Measurements from ENCODE around the gene ENTPD3.

Gene ENTPD3, protein sequence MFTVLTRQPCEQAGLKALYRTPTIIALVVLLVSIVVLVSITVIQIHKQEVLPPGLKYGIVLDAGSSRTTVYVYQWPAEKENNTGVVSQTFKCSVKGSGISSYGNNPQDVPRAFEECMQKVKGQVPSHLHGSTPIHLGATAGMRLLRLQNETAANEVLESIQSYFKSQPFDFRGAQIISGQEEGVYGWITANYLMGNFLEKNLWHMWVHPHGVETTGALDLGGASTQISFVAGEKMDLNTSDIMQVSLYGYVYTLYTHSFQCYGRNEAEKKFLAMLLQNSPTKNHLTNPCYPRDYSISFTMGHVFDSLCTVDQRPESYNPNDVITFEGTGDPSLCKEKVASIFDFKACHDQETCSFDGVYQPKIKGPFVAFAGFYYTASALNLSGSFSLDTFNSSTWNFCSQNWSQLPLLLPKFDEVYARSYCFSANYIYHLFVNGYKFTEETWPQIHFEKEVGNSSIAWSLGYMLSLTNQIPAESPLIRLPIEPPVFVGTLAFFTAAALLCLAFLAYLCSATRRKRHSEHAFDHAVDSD

DNA sequence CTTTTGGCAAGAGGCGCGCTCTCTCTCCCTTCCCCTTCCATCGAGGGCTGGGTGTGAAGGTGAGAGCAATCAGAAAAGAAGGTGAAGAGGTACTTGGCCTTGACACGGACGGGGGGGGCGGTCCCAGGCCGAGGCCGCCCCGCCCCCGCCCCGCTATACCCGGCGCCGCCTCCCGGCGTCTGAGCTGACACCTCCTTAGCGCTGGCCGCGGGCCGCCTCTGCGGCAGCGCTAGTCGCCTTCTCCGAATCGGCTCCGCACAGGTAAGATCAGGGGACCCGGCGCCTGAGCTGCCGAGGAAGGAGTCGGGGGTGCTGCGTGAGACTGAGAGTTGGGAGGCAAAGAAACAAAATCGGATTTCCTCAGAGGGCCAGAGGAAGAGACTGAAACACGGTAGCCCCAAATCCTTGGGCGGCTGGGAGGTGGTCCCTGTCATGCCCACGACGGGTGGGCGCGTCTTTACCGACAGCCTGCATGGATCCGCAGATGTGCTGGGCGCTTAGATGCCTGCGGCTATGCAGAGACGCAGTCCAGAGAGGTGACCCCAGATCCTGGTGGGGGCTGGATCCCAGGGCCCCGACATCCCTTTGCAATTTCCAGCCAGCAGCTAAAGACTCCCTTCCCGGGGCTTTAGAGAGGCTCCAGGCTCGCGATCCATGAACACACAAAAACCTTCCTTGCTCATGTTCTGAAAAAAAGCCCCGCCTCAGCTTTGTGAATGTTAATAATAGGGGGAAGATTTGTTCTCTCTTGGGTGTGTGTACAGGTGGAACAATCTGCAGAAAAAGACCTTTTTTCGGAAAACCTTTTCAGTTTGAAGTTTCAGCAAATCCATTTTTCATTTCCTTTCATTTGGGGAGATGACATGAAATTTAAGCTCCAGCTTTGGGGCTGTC, at the start of gene ENTPD3:
Gene ENTPD3 (plus strand): TSS at position 184 of the 894 bp plus-strand sequence. CDS start 874 bp downstream, outside the sequence.
- DNase-seq (ENCODE audit: extremely low spot score): no peak
- ChIA-PET POLR2A (no interaction called here), CTCF (no interaction called here)

DNA sequence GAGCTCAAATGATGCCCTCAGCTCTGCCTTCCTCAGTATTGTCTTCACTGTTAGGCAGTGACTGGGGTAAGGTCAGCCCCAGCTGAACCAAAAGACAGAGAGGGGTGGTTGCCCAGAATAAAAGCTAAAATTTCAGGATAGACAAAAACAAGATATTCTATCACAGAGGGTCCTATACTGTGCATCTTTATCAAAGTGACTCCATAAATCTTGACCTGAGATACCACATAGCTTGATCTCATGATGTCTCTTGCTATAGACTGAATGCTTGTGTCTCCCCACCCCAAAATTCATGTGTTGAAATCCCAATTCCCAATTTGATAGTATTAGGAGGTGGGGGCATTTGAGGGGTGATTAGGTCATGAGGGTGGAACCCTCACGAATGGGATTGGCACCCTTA, 47.1 kb upstream of the ENTPD3 start:
- no peak for DNase-seq (ENCODE audit: extremely low spot score)
- ChIA-PET CTCF (no interaction called here), POLR2A (no interaction called here)
- TF ChIP-seq FOXA1 (IDR thresholded peaks at IDR 0.05): no peak
- TF ChIP-seq HDGF (IDR thresholded peaks at IDR 0.05; ENCODE audit: borderline replicate concordance): no peak
- TF ChIP-seq LEF1 (IDR thresholded peaks at IDR 0.05; ENCODE audit: borderline replicate concordance): no peak
- TF ChIP-seq FOXK2 (IDR thresholded peaks at IDR 0.05): no peak

More for the DNA sequence above, at the start of gene ENTPD3:
- TF ChIP-seq BHLHE40 (IDR thresholded peaks at IDR 0.05; ENCODE audit: borderline replicate concordance) (no peak), NFRKB (IDR thresholded peaks at IDR 0.05) (no peak), ELF4 (IDR thresholded peaks at IDR 0.05) (no peak), FOXM1 (IDR thresholded peaks at IDR 0.05; ENCODE audit: borderline replicate concordance) (no peak), SUZ12 (IDR thresholded peaks at IDR 0.05) (no peak), L3MBTL2 (conservative IDR thresholded peaks at IDR 0.05) (no peak), HDGF (IDR thresholded peaks at IDR 0.05; ENCODE audit: borderline replicate concordance) (no peak), ZNF384 (IDR thresholded peaks at IDR 0.05) (no peak), LEF1 (IDR thresholded peaks at IDR 0.05; ENCODE audit: borderline replicate concordance) (no peak), TARDBP (IDR thresholded peaks at IDR 0.05) (no peak), FOXK2 (IDR thresholded peaks at IDR 0.05) (no peak), CTBP1 (IDR thresholded peaks at IDR 0.05; ENCODE audit: borderline replicate concordance) (no peak), FOXA1 (IDR thresholded peaks at IDR 0.05) (no peak), SP1 (IDR thresholded peaks at IDR 0.05) (no peak), ARNT (IDR thresholded peaks at IDR 0.05) (no peak)
- TF ChIP-seq, protein P1, sequence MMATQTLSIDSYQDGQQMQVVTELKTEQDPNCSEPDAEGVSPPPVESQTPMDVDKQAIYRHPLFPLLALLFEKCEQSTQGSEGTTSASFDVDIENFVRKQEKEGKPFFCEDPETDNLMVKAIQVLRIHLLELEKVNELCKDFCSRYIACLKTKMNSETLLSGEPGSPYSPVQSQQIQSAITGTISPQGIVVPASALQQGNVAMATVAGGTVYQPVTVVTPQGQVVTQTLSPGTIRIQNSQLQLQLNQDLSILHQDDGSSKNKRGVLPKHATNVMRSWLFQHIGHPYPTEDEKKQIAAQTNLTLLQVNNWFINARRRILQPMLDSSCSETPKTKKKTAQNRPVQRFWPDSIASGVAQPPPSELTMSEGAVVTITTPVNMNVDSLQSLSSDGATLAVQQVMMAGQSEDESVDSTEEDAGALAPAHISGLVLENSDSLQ (IDR thresholded peaks at IDR 0.05): no peak

DNA sequence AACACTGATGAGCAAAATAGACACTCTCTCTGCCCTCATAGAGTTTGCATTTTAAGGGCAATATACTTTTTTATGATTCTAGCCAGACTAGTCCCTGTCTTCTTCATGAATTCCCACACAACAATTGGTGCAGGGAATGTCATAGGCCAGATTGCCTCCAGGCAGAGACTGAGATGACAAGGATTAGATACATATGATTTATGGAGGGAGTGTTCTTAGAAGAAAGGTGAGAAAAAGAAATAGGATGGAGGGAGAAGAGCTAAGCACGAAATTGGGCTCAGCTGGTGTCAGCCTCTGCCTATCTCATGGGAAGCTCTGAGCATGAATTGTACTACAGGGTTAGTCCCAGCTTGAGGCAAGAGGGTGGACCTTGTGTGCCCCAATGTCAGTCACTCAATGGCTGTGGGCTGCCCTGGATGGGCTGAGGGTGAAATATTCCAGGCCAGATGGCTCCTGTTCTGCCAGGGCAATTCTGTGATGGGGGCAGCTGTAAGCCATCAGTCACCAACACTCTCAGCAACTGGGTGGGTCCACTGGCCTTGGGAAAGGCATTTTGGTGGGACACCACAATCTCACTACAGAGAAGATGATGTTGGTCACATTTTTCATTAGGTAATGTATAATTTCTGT, 46.3 kb upstream of the ENTPD3 start:
- CTCF ChIA-PET: no interaction called here
- DNase-seq (ENCODE audit: extremely low spot score): no peak
- TF ChIP-seq SUZ12 (IDR thresholded peaks at IDR 0.05) (no peak), BHLHE40 (IDR thresholded peaks at IDR 0.05; ENCODE audit: borderline replicate concordance) (no peak), HDGF (IDR thresholded peaks at IDR 0.05; ENCODE audit: borderline replicate concordance) (no peak), SP1 (IDR thresholded peaks at IDR 0.05) (no peak), ARNT (IDR thresholded peaks at IDR 0.05) (no peak), CTBP1 (IDR thresholded peaks at IDR 0.05; ENCODE audit: borderline replicate concordance) (no peak), ZNF384 (IDR thresholded peaks at IDR 0.05) (no peak), NFRKB (IDR thresholded peaks at IDR 0.05) (no peak), L3MBTL2 (conservative IDR thresholded peaks at IDR 0.05) (no peak), ELF4 (IDR thresholded peaks at IDR 0.05) (no peak), FOXA1 (IDR thresholded peaks at IDR 0.05) (no peak), TARDBP (IDR thresholded peaks at IDR 0.05) (no peak), FOXK2 (IDR thresholded peaks at IDR 0.05) (no peak), LEF1 (IDR thresholded peaks at IDR 0.05; ENCODE audit: borderline replicate concordance) (no peak), FOXM1 (IDR thresholded peaks at IDR 0.05; ENCODE audit: borderline replicate concordance) (no peak)
- TF ChIP-seq, protein P1 (IDR thresholded peaks at IDR 0.05): no peak
- POLR2A ChIA-PET: no interaction called here

DNA sequence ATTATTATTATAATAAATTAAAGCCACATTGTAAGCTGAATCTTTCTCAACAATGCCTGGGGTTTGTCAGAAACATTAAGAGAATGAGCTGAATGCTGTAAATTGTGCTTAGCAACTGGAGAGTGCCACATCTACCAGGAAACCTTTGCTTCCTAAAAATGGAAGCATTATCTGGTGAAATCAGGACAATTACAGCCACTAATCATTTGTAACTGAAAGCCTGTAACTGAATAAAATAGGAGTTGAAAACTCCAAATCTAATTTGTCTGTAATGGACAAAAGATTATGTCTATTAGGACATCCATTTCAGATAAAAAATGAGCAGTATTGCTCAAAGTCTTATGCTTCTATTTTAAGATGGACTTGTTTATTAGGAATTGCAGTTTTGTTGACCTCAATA, 45.3 kb upstream of the ENTPD3 start:
- TF ChIP-seq SP1 (IDR thresholded peaks at IDR 0.05): no peak
- TF ChIP-seq TARDBP (IDR thresholded peaks at IDR 0.05): no peak
- TF ChIP-seq FOXA1 (IDR thresholded peaks at IDR 0.05): no peak
- TF ChIP-seq BHLHE40 (IDR thresholded peaks at IDR 0.05; ENCODE audit: borderline replicate concordance): no peak
- TF ChIP-seq LEF1 (IDR thresholded peaks at IDR 0.05; ENCODE audit: borderline replicate concordance): no peak
- TF ChIP-seq, protein P1 (IDR thresholded peaks at IDR 0.05): no peak
- TF ChIP-seq ARNT (IDR thresholded peaks at IDR 0.05): no peak
- TF ChIP-seq L3MBTL2 (conservative IDR thresholded peaks at IDR 0.05): no peak
- TF ChIP-seq NFRKB (IDR thresholded peaks at IDR 0.05): no peak
- no peak for TF ChIP-seq ZNF384 (IDR thresholded peaks at IDR 0.05)
- no peak for TF ChIP-seq SUZ12 (IDR thresholded peaks at IDR 0.05)
- TF ChIP-seq FOXK2 (IDR thresholded peaks at IDR 0.05): no peak
- TF ChIP-seq FOXM1 (IDR thresholded peaks at IDR 0.05; ENCODE audit: borderline replicate concordance): no peak
- no peak for TF ChIP-seq CTBP1 (IDR thresholded peaks at IDR 0.05; ENCODE audit: borderline replicate concordance)
- TF ChIP-seq ELF4 (IDR thresholded peaks at IDR 0.05): no peak
- TF ChIP-seq HDGF (IDR thresholded peaks at IDR 0.05; ENCODE audit: borderline replicate concordance): no peak
- DNase-seq (ENCODE audit: extremely low spot score): no peak
- ChIA-PET POLR2A (no interaction called here), CTCF (no interaction called here)

DNA sequence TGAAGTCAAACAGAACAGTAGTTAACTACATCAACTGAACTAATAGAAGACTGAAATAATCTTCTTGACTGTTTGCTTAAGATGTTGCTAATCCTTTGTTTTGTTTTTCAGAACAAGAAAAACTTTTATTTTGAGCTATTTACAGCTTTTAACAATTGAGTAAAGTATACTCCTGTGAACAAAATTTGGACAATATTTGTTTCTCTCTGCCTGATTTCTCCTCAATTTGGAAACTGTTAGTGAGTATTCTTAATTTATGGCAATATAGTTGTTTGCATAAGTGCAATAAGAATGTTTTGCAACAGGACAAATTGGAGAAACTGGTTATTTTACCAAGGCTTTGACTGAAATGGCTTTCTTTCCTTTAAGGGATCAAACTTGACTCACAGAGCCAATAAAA, 36.5 kb upstream of the ENTPD3 start:
- POLR2A ChIA-PET: no interaction called here
- CTCF ChIA-PET: no interaction called here
- DNase-seq (ENCODE audit: extremely low spot score): no peak
- TF ChIP-seq TARDBP (IDR thresholded peaks at IDR 0.05) (no peak), FOXK2 (IDR thresholded peaks at IDR 0.05) (no peak), ELF4 (IDR thresholded peaks at IDR 0.05) (no peak), LEF1 (IDR thresholded peaks at IDR 0.05; ENCODE audit: borderline replicate concordance) (no peak)
